ENCODE results near the gene STMN3. TPM values are rescaled to one million over a fixed set of nuclear protein-coding genes. Genes with fewer than 3 reads are reported as not detected.

Gene STMN3
- total RNA-seq, 2 experiments from 2014 or later, result 49.4 to 54.4 TPM

- ChIA-PET CTCF (interaction anchor here (1.0 to 1.8 kb wide), 3 partner anchors 13 to 91 kb away, joined by 5 to 10 read pairs (median 9); partner anchors contain the start of gene PTK6), POLR2A (no interaction called here)
- H3K36me3 Mint-ChIP-seq (ENCODE audit: low read depth), result peaks cover 34% of the 10 kb centered on the region
- peaks cover 49% of the 10 kb centered on the region for H3K4me1 Mint-ChIP-seq
- H3K9me3 Mint-ChIP-seq, result no peaks in the 10 kb centered on the region
- no peaks in the 10 kb centered on the region for H3K27me3 Mint-ChIP-seq
- H3K4me3 Mint-ChIP-seq, result peak overlapping the region; percentile 94
- peak; percentile 66 for DNase-seq
- peak overlapping the region; percentile 95 for H3K27ac Mint-ChIP-seq
These were observed 24.8 kb downstream of the STMN3 start for GRCh38 chr20:63628246-63628975.

- ChIA-PET CTCF (interaction anchor here (0.5 to 1.8 kb wide), 3 partner anchors 14 to 90 kb away, joined by 3 to 10 read pairs (median 9); partner anchors contain the start of gene PTK6), POLR2A (interaction anchor here (1.1 kb wide), 1 partner anchor 14 kb away, joined by 4 read pairs; no protein-coding TSS in a partner anchor)
- H3K4me1 Mint-ChIP-seq, result peaks cover 46% of the 10 kb centered on the region
- H3K27ac Mint-ChIP-seq, result peak overlapping the region; percentile 95
- H3K27me3 Mint-ChIP-seq, result no peaks in the 10 kb centered on the region
- H3K36me3 Mint-ChIP-seq (ENCODE audit: low read depth), result peaks cover 31% of the 10 kb centered on the region
- no peaks in the 10 kb centered on the region for H3K9me3 Mint-ChIP-seq
- peak overlapping the region; percentile 94 for H3K4me3 Mint-ChIP-seq
- DNase-seq, result no peak
These were observed 25.4 kb downstream of the STMN3 start for GRCh38 chr20:63627751-63628245.

- Mint-ChIP-seq H3K27me3 (no peaks in the 10 kb centered on the region), H3K36me3 (ENCODE audit: low read depth) (peaks cover 35% of the 10 kb centered on the region), H3K9me3 (no peaks in the 10 kb centered on the region), H3K27ac (peak overlapping the region; percentile 95), H3K4me1 (peaks cover 48% of the 10 kb centered on the region), H3K4me3 (peak overlapping the region; percentile 94)
- DNase-seq, result peak; percentile 94
- ChIA-PET CTCF (interaction anchor here (0.5 to 1.8 kb wide), 3 partner anchors 15 to 90 kb away, joined by 3 to 10 read pairs (median 9); partner anchors contain the start of gene PTK6), POLR2A (interaction anchor here (0.6 to 1.1 kb wide), 4 partner anchors 8 to 706 kb away, joined by 3 to 5 read pairs (median 4); no protein-coding TSS in a partner anchor)
These were observed 26.0 kb downstream of the STMN3 start for GRCh38 chr20:63627129-63627750.

GRCh38 chr20:63626424-63627128, 26.6 kb downstream of the STMN3 start, which contains the start of gene GMEB2:
Gene GMEB2 (minus strand): TSS chr20:63627101. CDS start chr20:63619397, 7,704 bp downstream.
- no peaks in the 10 kb centered on the region for H3K27me3 Mint-ChIP-seq
- peaks cover 35% of the 10 kb centered on the region for H3K36me3 Mint-ChIP-seq (ENCODE audit: low read depth)
- POLR2A ChIA-PET, result interaction anchor here (0.6 to 1.1 kb wide), 3 partner anchors 9 to 20 kb away, joined by 3 to 5 read pairs (median 4); no protein-coding TSS in a partner anchor
- peak; percentile 65 for DNase-seq
- peaks cover 46% of the 10 kb centered on the region for H3K4me1 Mint-ChIP-seq
- peak within 1 kb of the TSS; percentile 94 for H3K4me3 Mint-ChIP-seq
- peak within 1 kb of the TSS; percentile 95 for H3K27ac Mint-ChIP-seq
- no peaks in the 10 kb centered on the region for H3K9me3 Mint-ChIP-seq
- CTCF ChIA-PET, result interaction anchor here (1.6 to 1.8 kb wide), 2 partner anchors 16 to 89 kb away, joined by 9 to 10 read pairs; partner anchors contain the start of gene PTK6

- POLR2A ChIA-PET, result no interaction called here
- Mint-ChIP-seq H3K9me3 (no peaks in the 10 kb centered on the region), H3K27ac (peak overlapping the region; percentile 81), H3K4me1 (peaks cover 44% of the 10 kb centered on the region), H3K4me3 (peak overlapping the region; percentile 77), H3K27me3 (no peaks in the 10 kb centered on the region), H3K36me3 (ENCODE audit: low read depth) (peaks cover 37% of the 10 kb centered on the region)
- peak; percentile 39 for DNase-seq
- CTCF ChIA-PET, result no interaction called here
These were observed 27.3 kb downstream of the STMN3 start for GRCh38 chr20:63625771-63626423.

GRCh38 chr20:63624486-63624885, 28.7 kb downstream of the STMN3 start:
- Mint-ChIP-seq H3K4me3 (no peak overlapping the region), H3K36me3 (ENCODE audit: low read depth) (peaks cover 32% of the 10 kb centered on the region), H3K4me1 (peaks cover 39% of the 10 kb centered on the region), H3K27ac (no peak overlapping the region), H3K9me3 (no peaks in the 10 kb centered on the region), H3K27me3 (no peaks in the 10 kb centered on the region)
- peak; percentile 1 for DNase-seq
- ChIA-PET POLR2A (no interaction called here), CTCF (interaction anchor here (0.9 kb wide), 1 partner anchor 13 kb away, joined by 5 read pairs; no protein-coding TSS in a partner anchor)

GRCh38 chr20:63622732-63623131, 30.5 kb downstream of the STMN3 start:
- POLR2A ChIA-PET, result no interaction called here
- CTCF ChIA-PET, result no interaction called here

GRCh38 chr20:63622096-63622495, 31.1 kb downstream of the STMN3 start:
- no peak overlapping the region for H3K4me3 Mint-ChIP-seq
- peaks cover 33% of the 10 kb centered on the region for H3K36me3 Mint-ChIP-seq (ENCODE audit: low read depth)
- no peak for DNase-seq
- H3K27me3 Mint-ChIP-seq, result no peaks in the 10 kb centered on the region
- peaks cover 28% of the 10 kb centered on the region for H3K4me1 Mint-ChIP-seq
- no peaks in the 10 kb centered on the region for H3K9me3 Mint-ChIP-seq
- H3K27ac Mint-ChIP-seq, result no peak overlapping the region
- ChIA-PET POLR2A (interaction anchor here (0.8 kb wide), 1 partner anchor 11 kb away, joined by 3 read pairs; no protein-coding TSS in a partner anchor), CTCF (no interaction called here)

More at GRCh38 chr20:63622732-63623131, 30.5 kb downstream of the STMN3 start:
- H3K27ac Mint-ChIP-seq, result no peak overlapping the region
- H3K27me3 Mint-ChIP-seq, result no peaks in the 10 kb centered on the region
- no peak overlapping the region for H3K4me3 Mint-ChIP-seq
- H3K9me3 Mint-ChIP-seq, result no peaks in the 10 kb centered on the region
- peaks cover 30% of the 10 kb centered on the region for H3K36me3 Mint-ChIP-seq (ENCODE audit: low read depth)
- DNase-seq, result no peak
- H3K4me1 Mint-ChIP-seq, result peaks cover 28% of the 10 kb centered on the region

GRCh38 chr20:63620991-63621390, 32.2 kb downstream of the STMN3 start:
- POLR2A ChIA-PET, result no interaction called here
- Mint-ChIP-seq H3K4me3 (no peak overlapping the region), H3K4me1 (peaks cover 28% of the 10 kb centered on the region), H3K36me3 (ENCODE audit: low read depth) (peaks cover 43% of the 10 kb centered on the region), H3K9me3 (no peaks in the 10 kb centered on the region), H3K27me3 (no peaks in the 10 kb centered on the region), H3K27ac (no peak overlapping the region)
- CTCF ChIA-PET, result no interaction called here
- no peak for DNase-seq

- Mint-ChIP-seq H3K9me3 (peaks cover 2% of the 10 kb centered on the region), H3K4me3 (no peak overlapping the region), H3K27ac (no peak overlapping the region), H3K36me3 (ENCODE audit: low read depth) (peaks cover 50% of the 10 kb centered on the region), H3K4me1 (peaks cover 16% of the 10 kb centered on the region), H3K27me3 (no peaks in the 10 kb centered on the region)
- ChIA-PET CTCF (no interaction called here), POLR2A (no interaction called here)
- no peak for DNase-seq
These were observed 33.7 kb downstream of the STMN3 start for GRCh38 chr20:63619505-63619904.

GRCh38 chr20:63619086-63619485, 34.1 kb downstream of the STMN3 start:
- H3K9me3 Mint-ChIP-seq, result peaks cover 2% of the 10 kb centered on the region
- peaks cover 14% of the 10 kb centered on the region for H3K4me1 Mint-ChIP-seq
- H3K27me3 Mint-ChIP-seq, result no peaks in the 10 kb centered on the region
- no peak overlapping the region for H3K4me3 Mint-ChIP-seq
- peaks cover 52% of the 10 kb centered on the region for H3K36me3 Mint-ChIP-seq (ENCODE audit: low read depth)
- CTCF ChIA-PET, result interaction anchor here (0.6 to 1.3 kb wide), 2 partner anchors 22 to 306 kb away, joined by 3 read pairs; no protein-coding TSS in a partner anchor
- DNase-seq, result no peak
- POLR2A ChIA-PET, result no interaction called here
- H3K27ac Mint-ChIP-seq, result no peak overlapping the region

Measured in activated CD4-positive, alpha-beta T cell treated with anti-CD3 and anti-CD28 coated beads, Interleukin-2, amount 10 ng/mL, durations not matched to agents 7 days and 5 days (primary cell).